Urothelium cell line (cell line): ENCODE data around the gene PRPSAP2.

Experiments
- DNase-seq: peaks from one replicate; pipeline ENCODE4 v3.0.0; 2011; ENCODE audit warnings: low spot score, mixed read lengths
- FAIRE-seq: peaks from 2 replicates; lab custom pipeline; 2011; peaks lifted over from hg19 to GRCh38; lab: Jason Lieb, UNC

PRPSAP2 gene

DNA sequence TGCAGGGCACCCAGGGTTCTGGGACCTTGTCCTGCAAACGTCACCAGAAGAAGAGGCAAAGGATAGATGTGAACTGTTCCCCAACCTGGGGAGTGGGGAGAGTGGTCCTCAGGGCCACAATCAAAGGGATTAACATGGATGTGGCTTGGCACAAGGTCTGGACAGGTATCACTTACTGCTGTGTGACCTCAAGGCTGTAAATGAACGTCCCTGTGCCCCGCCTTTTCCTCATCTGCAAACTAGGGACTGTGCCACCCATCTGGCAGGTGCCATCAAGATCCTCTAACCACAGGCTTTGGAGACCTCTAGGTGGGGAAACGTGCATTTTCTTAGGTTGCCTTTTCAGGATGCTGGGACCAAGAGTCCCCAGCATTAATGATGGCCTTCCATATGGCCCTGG lies 119.1 kb downstream of the PRPSAP2 start:
- DNase-seq (no peak), FAIRE-seq (no peak)

- no peak for DNase-seq
- no peak for FAIRE-seq
Observed at GRCh38 chr17:18977646-18978045, 119.7 kb downstream of the PRPSAP2 start.

DNA sequence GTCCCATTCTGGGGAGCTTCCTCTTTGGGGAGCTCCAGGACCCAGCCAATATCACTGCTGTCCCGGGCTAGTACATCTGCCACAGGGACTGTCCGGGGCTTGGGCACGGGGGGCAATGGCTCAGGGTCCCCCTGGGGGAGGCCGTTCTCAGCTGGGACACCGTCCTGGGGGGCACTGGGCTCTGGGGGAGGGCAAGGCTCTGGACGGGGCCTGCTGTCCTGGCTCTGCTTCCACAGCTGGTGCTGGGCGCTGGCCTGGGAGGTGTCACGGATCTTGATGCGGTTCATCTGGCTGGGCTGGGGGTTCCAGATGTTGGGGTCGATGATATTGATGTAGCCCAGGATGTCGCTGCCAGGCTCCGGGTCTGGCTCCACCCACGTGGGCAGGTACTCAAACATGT lies 120.1 kb downstream of the PRPSAP2 start:
- no peak for FAIRE-seq
- DNase-seq = no peak

GRCh38 chr17:18978655-18979054 lies 120.7 kb downstream of the PRPSAP2 start:
- no peak for DNase-seq
- FAIRE-seq = no peak
